Mucosa of rectum (tissue), 2 donors: ENCODE data around the gene TRAPPC13.
A peak's percentile ranks its signal among the peaks of the same experiment; 100 is the strongest.

Experiments used
- H3K27ac ChIP-seq, 2 donors: one replicate each; pipeline ENCODE4 v1.7.0; 2013; ENCODE audit warnings: inconsistent platforms in 2 of 2, low read depth in 2 of 2, low read length in 2 of 2
- H3K27me3 ChIP-seq, 2 donors: one replicate each; pipeline ENCODE4 v1.7.0; 2013; ENCODE audit warnings: low read length in 2 of 2; ENCODE audit not compliant: control insufficient read depth in 2 of 2, insufficient read depth in 2 of 2
- H3K36me3 ChIP-seq, 2 donors: one replicate each; pipeline ENCODE4 v1.7.0; 2013; ENCODE audit warnings: low read length in 2 of 2; ENCODE audit not compliant: control insufficient read depth in 2 of 2, insufficient read depth in 2 of 2
- H3K4me1 ChIP-seq, 2 donors: one replicate each; pipeline ENCODE4 v1.7.0; 2013; ENCODE audit warnings: low read length in 2 of 2, mild to moderate bottlenecking in 1 of 2; ENCODE audit not compliant: control insufficient read depth in 2 of 2, insufficient read depth in 2 of 2
- H3K4me3 ChIP-seq, 2 donors: one replicate each; pipeline ENCODE4 v1.7.0; 2013; ENCODE audit warnings: low read length in 2 of 2
- H3K9ac ChIP-seq, 2 donors: one replicate each; pipeline ENCODE4 v1.7.0; 2013; ENCODE audit warnings: low read length in 2 of 2, low read depth in 1 of 2, mild to moderate bottlenecking in 1 of 2
- H3K9me3 ChIP-seq, 2 donors: one replicate each; pipeline ENCODE4 v1.7.0; 2013; ENCODE audit warnings: low read length in 2 of 2; ENCODE audit not compliant: control insufficient read depth in 2 of 2
- donor health status: healthy.
- donor health status: Normal muscosa, but diverticular disease.

Gene TRAPPC13

DNA sequence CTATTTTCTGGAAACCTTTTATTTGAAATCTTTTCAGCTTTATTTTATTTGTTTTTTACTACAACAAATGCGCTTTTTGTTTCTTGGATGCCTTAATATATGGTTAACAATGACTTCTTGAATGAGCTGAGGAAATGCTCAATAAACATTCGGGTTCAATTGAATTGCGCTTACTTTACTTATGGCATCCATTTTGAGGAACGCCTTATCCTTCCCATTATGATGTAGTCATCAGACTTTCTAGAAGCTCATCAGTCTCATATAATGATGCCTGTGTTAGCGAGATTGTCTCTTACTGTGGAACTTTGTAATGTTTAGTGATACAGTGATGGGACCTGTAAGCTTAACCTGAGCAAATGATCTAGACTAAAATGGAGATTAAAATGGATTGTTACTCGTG is 916 bp downstream of the TRAPPC13 start:
- Histone ChIP-seq H3K4me1 (peaks cover 11 to 16% of the 10 kb centered on the region in 2 donors), H3K4me3 (peak overlapping the region; percentile 88 to 97), H3K27me3 (no peaks in the 10 kb centered on the region), H3K9me3 (no peaks in the 10 kb centered on the region), H3K27ac (no peak overlapping the region), H3K9ac (peak overlapping the region in 1 of 2 donors; percentile 89), H3K36me3 (peaks cover 5% of the 10 kb centered on the region in 2 donors)

DNA sequence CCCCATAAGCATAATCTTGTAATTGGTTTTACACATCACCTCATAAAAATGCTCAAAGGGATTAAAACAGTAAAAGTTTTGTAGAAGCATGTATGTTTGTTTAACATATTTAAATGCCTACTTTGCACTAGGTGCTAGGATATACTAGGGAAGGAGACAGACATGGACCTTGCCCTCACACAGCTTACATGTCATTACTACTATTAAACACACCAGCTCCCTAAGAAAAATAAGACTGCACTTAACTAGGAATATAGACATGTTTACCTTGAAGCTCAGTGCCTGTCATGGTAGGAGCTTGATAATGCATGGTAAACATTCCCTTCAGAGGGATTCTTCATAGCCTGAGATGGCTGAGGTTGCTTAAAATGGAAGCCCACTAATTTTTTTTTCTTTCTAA is 6.2 kb downstream of the TRAPPC13 start:
- H3K9ac ChIP-seq: no peak overlapping the region
- H3K36me3 ChIP-seq: peaks cover 5 to 12% of the 10 kb centered on the region in 2 donors
- no peak overlapping the region for H3K4me3 ChIP-seq
- peaks cover 3% of the 10 kb centered on the region in 2 donors for H3K4me1 ChIP-seq
- H3K27ac ChIP-seq: no peak overlapping the region
- no peaks in the 10 kb centered on the region for H3K27me3 ChIP-seq
- H3K9me3 ChIP-seq: no peaks in the 10 kb centered on the region

DNA sequence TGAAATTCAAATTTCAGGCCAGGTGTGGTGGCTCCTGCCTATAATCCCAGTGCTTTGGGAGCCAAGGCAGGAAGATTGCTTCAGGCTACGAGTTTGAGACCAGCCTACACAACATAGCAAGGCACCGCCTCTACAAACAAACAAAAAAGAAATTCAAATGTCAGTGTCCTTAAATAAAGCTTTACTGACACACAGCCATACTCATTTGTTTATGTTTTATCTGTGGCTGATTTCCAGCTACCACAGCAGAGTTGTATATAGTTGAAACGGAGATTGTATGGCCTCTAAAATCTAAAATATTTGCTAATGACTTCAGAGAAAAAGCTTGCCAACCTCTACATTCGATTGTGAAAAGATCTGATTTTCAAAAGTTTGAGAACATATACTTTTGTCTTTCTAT is 15.4 kb downstream of the TRAPPC13 start:
- no peak overlapping the region for H3K27ac ChIP-seq
- no peaks in the 10 kb centered on the region for H3K4me1 ChIP-seq
- no peak overlapping the region for H3K4me3 ChIP-seq
- H3K36me3 ChIP-seq: peaks cover 22 to 28% of the 10 kb centered on the region in 2 donors
- no peaks in the 10 kb centered on the region for H3K9me3 ChIP-seq
- no peak overlapping the region for H3K9ac ChIP-seq
- no peaks in the 10 kb centered on the region for H3K27me3 ChIP-seq

DNA sequence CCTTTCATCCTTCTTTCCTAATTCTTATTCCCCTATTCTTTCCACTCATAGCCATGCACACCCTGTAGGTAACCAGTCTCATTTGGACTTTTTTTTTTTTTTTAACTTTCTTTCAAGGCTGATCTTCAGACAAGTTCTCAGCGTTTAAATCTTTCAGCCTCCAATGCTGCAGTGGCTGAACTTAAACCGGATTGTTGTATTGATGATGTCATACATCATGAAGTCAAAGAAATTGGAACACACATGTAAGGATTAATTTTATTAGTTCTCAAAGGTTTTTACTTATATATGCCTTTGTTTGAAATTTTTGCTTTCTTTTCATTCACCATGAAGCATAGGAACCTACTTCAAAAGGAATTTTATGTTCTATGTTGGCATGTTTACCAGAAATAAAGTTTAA is 22.1 kb downstream of the TRAPPC13 start:
- H3K4me1 ChIP-seq: no peaks in the 10 kb centered on the region
- H3K27me3 ChIP-seq: no peaks in the 10 kb centered on the region
- no peak overlapping the region for H3K4me3 ChIP-seq
- no peaks in the 10 kb centered on the region for H3K9me3 ChIP-seq
- H3K36me3 ChIP-seq: peaks cover 7 to 10% of the 10 kb centered on the region in 2 donors
- H3K9ac ChIP-seq: no peak overlapping the region
- H3K27ac ChIP-seq: no peak overlapping the region

DNA sequence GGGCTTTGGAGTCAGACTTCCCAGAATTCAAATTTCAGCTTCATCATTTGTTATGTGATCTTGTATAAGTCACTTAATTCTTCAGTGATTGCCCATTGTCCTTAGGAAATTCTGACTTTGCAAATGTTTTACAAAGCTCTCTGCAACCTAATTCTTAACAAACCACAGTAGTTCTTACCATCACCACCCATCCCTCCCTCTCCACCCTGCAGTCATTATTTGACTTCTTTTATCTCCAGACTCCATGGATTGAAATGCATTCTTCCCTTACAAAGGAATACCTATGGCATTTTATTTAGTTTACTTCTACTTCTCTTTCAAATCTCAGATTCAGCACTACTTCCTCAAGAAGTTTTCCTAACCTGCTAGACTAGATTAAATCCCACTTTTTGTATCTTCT is 23.1 kb downstream of the TRAPPC13 start:
- H3K27me3 ChIP-seq: no peaks in the 10 kb centered on the region

DNA sequence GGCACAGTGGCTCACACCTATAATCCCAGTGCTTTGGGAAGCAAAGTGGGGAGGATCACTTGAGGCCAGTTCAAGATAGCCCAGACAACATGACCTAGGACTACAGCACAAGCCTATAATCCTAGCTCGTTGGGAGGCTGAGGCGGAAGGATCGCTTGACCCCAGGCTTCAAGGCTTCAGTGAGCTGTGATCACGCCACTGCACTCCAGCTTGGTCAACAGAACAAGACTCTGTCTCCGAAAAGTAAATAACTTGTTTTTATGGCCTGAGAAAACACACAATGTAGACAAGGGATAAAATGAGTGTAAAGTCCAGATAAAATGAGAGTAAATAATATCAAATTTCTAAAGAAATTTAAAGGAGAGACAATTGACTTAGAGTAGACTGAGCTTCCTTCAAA is 26.3 kb downstream of the TRAPPC13 start:
- Histone ChIP-seq H3K27me3 (no peaks in the 10 kb centered on the region), H3K4me1 (no peaks in the 10 kb centered on the region), H3K4me3 (peak overlapping the region in 1 of 2 donors; percentile 20), H3K9me3 (no peaks in the 10 kb centered on the region), H3K36me3 (peaks cover 0 to 11% of the 10 kb centered on the region in 2 donors), H3K27ac (no peak overlapping the region), H3K9ac (no peak overlapping the region)

More for the DNA sequence above, 23.1 kb downstream of the TRAPPC13 start:
- Histone ChIP-seq H3K4me3 (no peak overlapping the region), H3K9me3 (no peaks in the 10 kb centered on the region), H3K36me3 (peaks cover 7 to 10% of the 10 kb centered on the region in 2 donors), H3K27ac (no peak overlapping the region), H3K4me1 (no peaks in the 10 kb centered on the region), H3K9ac (no peak overlapping the region)

DNA sequence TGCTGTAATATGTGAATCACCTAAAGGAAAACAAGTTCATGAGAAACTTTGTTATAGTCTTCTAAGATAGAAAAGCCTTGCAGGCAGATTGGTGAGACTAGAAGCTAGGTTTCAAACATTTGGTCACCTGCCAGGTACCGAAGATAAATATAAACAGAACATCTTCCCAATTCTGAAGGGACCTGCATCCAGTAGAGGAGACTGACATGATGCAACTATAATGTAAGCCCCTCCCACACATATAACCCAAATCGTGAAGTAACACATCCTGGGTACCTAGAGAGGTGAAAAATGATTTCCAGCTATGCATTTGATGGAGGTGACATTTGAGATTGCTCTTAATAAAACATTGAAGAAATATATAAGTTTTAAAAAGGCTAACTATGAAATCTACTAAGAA is 29.9 kb downstream of the TRAPPC13 start:
- no peak overlapping the region for H3K4me3 ChIP-seq
- H3K36me3 ChIP-seq: peaks cover 0 to 12% of the 10 kb centered on the region in 2 donors
- no peaks in the 10 kb centered on the region for H3K9me3 ChIP-seq
- no peaks in the 10 kb centered on the region for H3K27me3 ChIP-seq
- no peak overlapping the region for H3K9ac ChIP-seq
- no peaks in the 10 kb centered on the region for H3K4me1 ChIP-seq
- no peak overlapping the region for H3K27ac ChIP-seq

DNA sequence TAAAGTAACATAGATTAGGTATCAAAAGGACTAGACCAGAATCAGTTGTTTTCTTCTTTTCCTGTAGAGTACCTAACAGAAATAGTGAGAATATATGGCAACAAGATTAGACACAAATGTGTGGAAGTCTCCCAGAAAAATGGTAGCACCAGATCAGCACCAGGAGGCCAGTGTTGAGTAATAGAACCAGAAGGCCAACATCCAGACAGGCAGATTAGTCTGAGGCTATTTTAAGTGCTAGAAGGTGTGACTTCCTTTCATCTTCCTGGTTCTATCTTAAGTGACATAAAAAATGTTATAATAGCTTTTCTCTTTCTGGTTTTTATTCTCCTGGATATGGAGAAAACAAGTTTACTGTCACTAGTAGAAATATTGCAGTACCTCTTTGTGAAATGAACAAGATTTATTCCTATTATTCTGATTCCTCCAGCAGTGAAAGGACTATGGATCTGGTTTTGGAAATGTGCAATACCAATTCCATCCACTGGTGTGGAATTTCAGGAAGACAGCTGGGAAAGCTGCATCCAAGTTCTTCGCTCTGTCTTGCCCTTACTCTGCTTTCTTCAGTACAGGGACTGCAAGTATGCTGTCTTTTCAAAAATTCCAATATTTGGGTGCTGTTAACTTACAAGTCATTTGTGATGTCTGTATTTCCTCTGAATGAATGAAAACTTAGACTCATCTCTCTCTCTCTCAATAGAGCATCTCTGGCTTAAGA is 39.1 kb downstream of the TRAPPC13 start:
- H3K27ac ChIP-seq: no peak overlapping the region
- H3K9me3 ChIP-seq: no peaks in the 10 kb centered on the region
- H3K4me3 ChIP-seq: no peak overlapping the region
- no peaks in the 10 kb centered on the region for H3K4me1 ChIP-seq
- no peak overlapping the region for H3K9ac ChIP-seq
- no peaks in the 10 kb centered on the region for H3K27me3 ChIP-seq
- peaks cover 9 to 16% of the 10 kb centered on the region in 2 donors for H3K36me3 ChIP-seq

DNA sequence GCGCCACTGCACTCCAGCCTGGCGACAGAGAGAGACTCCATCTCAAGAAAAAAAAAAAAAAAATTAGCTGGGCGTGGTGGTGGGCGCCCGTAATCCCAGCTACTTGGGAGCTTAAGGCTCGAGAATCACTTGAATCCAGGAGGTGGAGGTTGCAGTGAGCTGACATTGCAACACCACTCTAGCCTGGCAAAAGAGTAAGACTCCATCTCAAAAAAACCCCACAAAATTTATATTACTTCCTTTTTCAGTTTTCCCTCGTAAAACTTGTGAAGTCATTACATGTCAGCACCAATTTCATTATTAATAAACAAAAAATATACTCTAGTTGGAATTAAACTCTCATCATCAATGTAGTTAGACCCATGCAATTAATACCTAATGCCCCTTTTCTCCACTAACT is 43.9 kb downstream of the TRAPPC13 start:
- H3K4me3 ChIP-seq: no peak overlapping the region
- no peaks in the 10 kb centered on the region for H3K27me3 ChIP-seq
- H3K9me3 ChIP-seq: no peaks in the 10 kb centered on the region
- H3K36me3 ChIP-seq: peaks cover 5 to 8% of the 10 kb centered on the region in 2 donors
- H3K9ac ChIP-seq: no peak overlapping the region
- no peak overlapping the region for H3K27ac ChIP-seq
- no peaks in the 10 kb centered on the region for H3K4me1 ChIP-seq

DNA sequence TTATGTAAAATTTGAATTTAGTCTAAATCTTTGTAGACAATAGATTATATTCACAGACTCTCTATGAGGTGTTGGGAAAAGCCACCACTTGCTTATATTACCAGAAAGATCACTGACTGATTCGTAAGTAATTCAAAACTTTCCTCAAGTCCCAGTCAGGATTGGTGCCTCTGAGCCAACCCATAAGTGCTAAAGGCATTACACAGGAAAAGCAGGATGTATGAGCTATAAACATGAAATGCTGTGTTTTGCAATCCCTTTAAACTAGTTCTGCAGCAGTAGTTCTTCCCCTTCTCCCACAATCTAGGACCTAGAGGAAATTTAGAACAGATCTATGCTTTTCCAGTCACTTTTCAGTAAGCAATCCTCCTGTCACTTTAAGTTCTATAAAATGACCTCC is 48.0 kb downstream of the TRAPPC13 start:
- Histone ChIP-seq H3K4me3 (no peak overlapping the region), H3K9ac (no peak overlapping the region), H3K36me3 (peaks cover 0 to 10% of the 10 kb centered on the region in 2 donors), H3K4me1 (no peaks in the 10 kb centered on the region), H3K9me3 (no peaks in the 10 kb centered on the region), H3K27me3 (no peaks in the 10 kb centered on the region), H3K27ac (no peak overlapping the region)
